ENCODE data around the gene PCDHB4. TPM values are rescaled to one million over a fixed set of nuclear protein-coding genes. Genes with fewer than 3 reads are reported as not detected.

Gene PCDHB4
- total and polyA plus RNA-seq, 2 of the 8 experiments (the other 6 are each of a cell fraction or from before 2014, with no cell fraction given) = 1.3 to 1.5 TPM

GRCh38 chr5:141100243-141100805 is 21.3 kb upstream of the PCDHB4 start, which contains the start of gene PCDHB3 (continued):
- TF ChIP-seq CTCF (IDR thresholded peaks at IDR 0.05; ENCODE audit: control extremely low read depth in 1 of 3, insufficient read depth in 1 of 3, low read depth in 1 of 3, low read length in 3 of 3) (peak; percentile 65 to 82 (median 66)), KDM5A (IDR thresholded peaks at IDR 0.05; ENCODE audit: low read length) (no peak), RAD21 (IDR thresholded peaks at IDR 0.05 in 1 of 2, conservative IDR thresholded peaks at IDR 0.05 in 1 of 2; ENCODE audit: low read depth in 2 of 2, low read length in 2 of 2) (peak; percentile 69 to 72)

Measured in H1 (cell line).